Upper lobe of right lung (tissue), 1 donor: ENCODE results near the gene MPP4. TPM values are rescaled to one million over a fixed set of nuclear protein-coding genes. Genes with fewer than 3 reads are reported as not detected.

Experiments used
- ATAC-seq: fragments of 200-7000 bp; cut with Tn5 transposase; one replicate; pipeline ENCODE4 v1.9.1; 2020; ENCODE audit warnings: mild to moderate bottlenecking, moderate library complexity
- DNase-seq: peaks from one replicate; pipeline ENCODE4 v3.0.0-alpha.2; 2020
- H3K27ac ChIP-seq: fragments of 200-600 bp; one replicate; pipeline ENCODE4 v1.8.0; 2022
- H3K27me3 ChIP-seq: fragments of 200-600 bp; one replicate; pipeline ENCODE4 v1.8.0; 2022; ENCODE audit warnings: mild to moderate bottlenecking
- H3K36me3 ChIP-seq: fragments of 200-600 bp; one replicate; pipeline ENCODE4 v1.8.0; 2022
- H3K4me1 ChIP-seq: fragments of 200-600 bp; one replicate; pipeline ENCODE4 v1.8.0; 2022
- H3K4me3 ChIP-seq: fragments of 200-600 bp; one replicate; pipeline ENCODE4 v1.8.0; 2022; ENCODE audit warnings: mild to moderate bottlenecking
- H3K9me3 ChIP-seq: fragments of 200-600 bp; one replicate; pipeline ENCODE4 v1.8.0; 2022
- CTCF ChIP-seq: fragments of 200-600 bp; IDR thresholded peaks from one replicate; pipeline ENCODE4 v1.8.0; 2022; ENCODE audit warnings: antibody characterized with exemption
- intact Hi-C: fragments of 100-400 bp; cut with DNase I; formaldehyde crosslinking; loops from one replicate; pipeline ENCODE4 v1.11.0; 2022
- total RNA-seq: library from RNA; stranded (reverse); fragmentation: NEBNext Ultra II Directional; extraction: Animal tissue kit (Norgen Biotek cat#: 25700); gene quantifications from one replicate; pipeline ENCODE4 v1.2.1, GENCODE V29; 2021
- donor health status: DM: no; HTN: yes; CAD: no; lungs with severe emphysema.

The MPP4 gene
- total RNA-seq, 1 donor from 2014 or later = 0.17 TPM

- intact Hi-C loops = no loop called here
These were observed 69.9 kb downstream of the MPP4 start for GRCh38 chr2:201628545-201628944.

DNA sequence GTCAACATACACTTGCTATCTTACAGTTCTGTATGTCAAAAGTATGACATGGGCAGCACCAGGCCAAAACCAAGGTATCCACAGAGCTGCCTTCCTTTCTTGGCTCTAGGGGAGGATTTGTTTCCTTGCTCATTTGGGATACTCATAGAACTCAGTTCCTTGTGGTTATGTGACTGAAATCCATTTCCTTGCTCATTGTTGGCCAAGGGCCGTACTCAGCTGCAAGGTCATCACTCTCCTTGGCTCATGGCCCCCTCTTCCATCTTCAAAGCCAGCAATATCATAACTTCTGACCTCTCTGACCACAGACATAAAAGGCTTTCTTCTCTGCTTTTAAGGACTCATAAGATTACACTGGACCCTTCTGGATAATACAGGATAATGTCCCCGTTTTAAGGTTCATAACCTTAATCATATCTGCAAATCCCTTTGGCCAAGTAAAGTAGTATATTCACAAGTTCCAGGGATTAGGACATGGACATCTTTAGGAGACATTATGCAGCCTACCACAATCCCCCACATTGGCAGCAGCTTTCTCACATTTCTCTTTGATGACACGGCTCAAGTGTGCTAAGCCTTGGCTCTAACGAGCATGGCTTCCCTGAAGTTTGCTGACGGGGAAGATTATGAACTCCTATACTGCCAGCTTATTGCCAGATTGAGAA, 76.0 kb downstream of the MPP4 start:
- Histone ChIP-seq H3K27me3 (no peaks in the 10 kb centered on the region), H3K4me3 (no peak overlapping the region), H3K4me1 (peaks cover 8% of the 10 kb centered on the region), H3K27ac (no peak overlapping the region), H3K9me3 (no peaks in the 10 kb centered on the region), H3K36me3 (peaks cover 21% of the 10 kb centered on the region)
- ATAC-seq (no peak), DNase-seq (no peak)
- intact Hi-C loops = no loop called here
- no peak for TF ChIP-seq CTCF

More at GRCh38 chr2:201628545-201628944, 69.9 kb downstream of the MPP4 start:
- Histone ChIP-seq H3K4me1 (no peaks in the 10 kb centered on the region), H3K27me3 (no peaks in the 10 kb centered on the region), H3K36me3 (peaks cover 60% of the 10 kb centered on the region), H3K4me3 (no peak overlapping the region), H3K9me3 (no peaks in the 10 kb centered on the region), H3K27ac (no peak overlapping the region)
- ATAC-seq (no peak), DNase-seq (no peak)
- TF ChIP-seq CTCF = no peak

DNA sequence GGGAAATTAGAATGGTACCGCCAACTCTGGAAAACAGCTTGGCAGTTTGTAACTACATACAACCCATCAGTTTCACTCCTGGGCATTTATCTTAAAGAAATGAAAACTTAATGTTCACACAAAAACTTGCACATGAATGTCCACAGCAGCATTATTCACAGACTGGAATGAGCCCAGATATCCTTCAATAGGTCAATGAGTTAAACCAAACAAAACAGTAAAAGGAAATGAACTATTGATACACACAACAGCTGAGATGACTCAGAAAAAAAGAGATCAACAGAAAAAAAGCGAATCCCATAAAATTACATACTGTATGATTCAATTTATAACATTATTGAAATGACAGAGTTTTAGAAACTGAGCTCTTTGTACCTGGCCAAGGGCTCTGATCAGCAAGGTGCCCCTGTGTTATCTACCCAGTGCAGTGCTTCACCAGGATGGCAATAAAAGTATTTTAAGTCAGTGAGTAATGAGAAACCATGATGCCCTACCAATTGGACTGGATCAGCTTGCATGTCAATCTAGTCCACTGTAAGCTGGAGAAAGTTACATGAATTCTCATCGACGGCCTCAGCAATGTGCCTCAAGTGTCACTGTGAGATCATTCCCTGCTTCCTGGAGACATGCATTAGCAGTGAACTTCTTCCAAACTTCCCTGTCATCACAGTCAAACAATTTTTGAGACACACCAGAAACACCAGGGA, 77.0 kb downstream of the MPP4 start:
- intact Hi-C loops = no loop called here

GRCh38 chr2:201618744-201619662, 79.4 kb downstream of the MPP4 start:
- intact Hi-C loops = no loop called here
- Histone ChIP-seq H3K27me3 (no peaks in the 10 kb centered on the region), H3K36me3 (no peaks in the 10 kb centered on the region), H3K9me3 (no peaks in the 10 kb centered on the region), H3K4me3 (peak overlapping the region; percentile 25), H3K4me1 (peaks cover 8% of the 10 kb centered on the region), H3K27ac (peak overlapping the region; percentile 24)
- DNase-seq = peak; percentile 90
- peak; percentile 45 for TF ChIP-seq CTCF
- peak; percentile 96 for ATAC-seq

More for the DNA sequence above, 77.0 kb downstream of the MPP4 start:
- ATAC-seq (no peak), DNase-seq (no peak)
- Histone ChIP-seq H3K27me3 (no peaks in the 10 kb centered on the region), H3K27ac (no peak overlapping the region), H3K9me3 (no peaks in the 10 kb centered on the region), H3K4me3 (no peak overlapping the region), H3K36me3 (peaks cover 20% of the 10 kb centered on the region), H3K4me1 (peaks cover 8% of the 10 kb centered on the region)
- TF ChIP-seq CTCF = no peak

GRCh38 chr2:201608021-201608420, 90.4 kb downstream of the MPP4 start:
- intact Hi-C loops = no loop called here
- Histone ChIP-seq H3K4me3 (no peak overlapping the region), H3K36me3 (no peaks in the 10 kb centered on the region), H3K27ac (no peak overlapping the region), H3K27me3 (no peaks in the 10 kb centered on the region), H3K9me3 (no peaks in the 10 kb centered on the region), H3K4me1 (no peaks in the 10 kb centered on the region)
- DNase-seq = no peak
- no peak for TF ChIP-seq CTCF
- no peak for ATAC-seq
